A549 (cell line): ENCODE results near the gene ZNF296.

Source experiments
- CEBPB ChIP-seq, 2 experiments: fragments of >200 bp in 1 of 2; sonication (Bioruptor Twin) in 1 of 2; formaldehyde crosslinking in 1 of 2; IDR thresholded peaks; 2 replicates each; pipeline ENCODE4 v1.6.1; 2012 to 2016
- EP300 ChIP-seq, 2 experiments: fragments of >200 bp; sonication (Bioruptor Twin); formaldehyde crosslinking; IDR thresholded peaks; 2 replicates in 1 of 2; 3 replicates in 1 of 2; pipeline ENCODE4 v1.6.1; 2016 to 2017
- HDAC2 ChIP-seq: fragments of 200-600 bp; sonication (generic); IDR thresholded peaks from 2 replicates; pipeline ENCODE4 v1.6.1; 2016
- KDM5A ChIP-seq: fragments of 200-600 bp; sonication (generic); IDR thresholded peaks from 2 replicates; pipeline ENCODE4 v1.6.1; 2016; ENCODE audit warnings: antibody characterized with exemption, mild to moderate bottlenecking
- MAZ ChIP-seq: fragments of 150-350 bp; IDR thresholded peaks from 2 replicates; pipeline ENCODE4 v1.6.1; 2014; ENCODE audit warnings: antibody characterized with exemption, low read depth, low read length, borderline replicate concordance
- MYC ChIP-seq: IDR thresholded peaks from 2 replicates; pipeline ENCODE4 v1.6.1; 2012; ENCODE audit warnings: mild to moderate bottlenecking, inconsistent platforms, low read length, improper control_type of control experiment, borderline replicate concordance
- POLR2A ChIP-seq: IDR thresholded peaks from 2 replicates; pipeline ENCODE4 v1.6.1; 2012; ENCODE audit warnings: mild to moderate bottlenecking, low read length
- RAD21 ChIP-seq, 2 experiments: fragments of >200 bp in 1 of 2; sonication (Bioruptor Twin) in 1 of 2; formaldehyde crosslinking in 1 of 2; IDR thresholded peaks in 1 of 2; conservative IDR thresholded peaks in 1 of 2; 2 replicates in 1 of 2; 3 replicates in 1 of 2; pipeline ENCODE4 v1.6.1; 2012 to 2018; ENCODE audit warnings: inconsistent platforms in 1 of 2
- RNF2 ChIP-seq: fragments of 200-600 bp; sonication (generic); IDR thresholded peaks from 2 replicates; pipeline ENCODE4 v1.6.1; 2016; ENCODE audit warnings: low read depth, mild to moderate bottlenecking, antibody characterized with exemption, moderate library complexity, borderline replicate concordance
- SMC3 ChIP-seq: fragments of >200 bp; sonication (Bioruptor Twin); formaldehyde crosslinking; IDR thresholded peaks from 3 replicates; pipeline ENCODE4 v1.6.1; 2018; ENCODE audit warnings: inconsistent platforms
- TF ChIP-seq, protein P1 (sequence below): fragments of >200 bp; sonication (Bioruptor Twin); formaldehyde crosslinking; IDR thresholded peaks from 3 replicates; pipeline ENCODE4 v1.5.1; 2016
- TF ChIP-seq, protein P2 (sequence below): fragments of 150-350 bp; IDR thresholded peaks from 2 replicates; pipeline ENCODE4 v1.6.1; 2014; ENCODE audit warnings: low read depth, mild to moderate bottlenecking, low read length
- TF ChIP-seq, protein P3 (sequence below): IDR thresholded peaks from 2 replicates; pipeline ENCODE4 v1.6.1; 2012
- TF ChIP-seq, protein P4 (sequence below): fragments of 450-650 bp; IDR thresholded peaks from 2 replicates; pipeline ENCODE4 v1.6.1; 2014; ENCODE audit warnings: antibody characterized with exemption

DNA sequence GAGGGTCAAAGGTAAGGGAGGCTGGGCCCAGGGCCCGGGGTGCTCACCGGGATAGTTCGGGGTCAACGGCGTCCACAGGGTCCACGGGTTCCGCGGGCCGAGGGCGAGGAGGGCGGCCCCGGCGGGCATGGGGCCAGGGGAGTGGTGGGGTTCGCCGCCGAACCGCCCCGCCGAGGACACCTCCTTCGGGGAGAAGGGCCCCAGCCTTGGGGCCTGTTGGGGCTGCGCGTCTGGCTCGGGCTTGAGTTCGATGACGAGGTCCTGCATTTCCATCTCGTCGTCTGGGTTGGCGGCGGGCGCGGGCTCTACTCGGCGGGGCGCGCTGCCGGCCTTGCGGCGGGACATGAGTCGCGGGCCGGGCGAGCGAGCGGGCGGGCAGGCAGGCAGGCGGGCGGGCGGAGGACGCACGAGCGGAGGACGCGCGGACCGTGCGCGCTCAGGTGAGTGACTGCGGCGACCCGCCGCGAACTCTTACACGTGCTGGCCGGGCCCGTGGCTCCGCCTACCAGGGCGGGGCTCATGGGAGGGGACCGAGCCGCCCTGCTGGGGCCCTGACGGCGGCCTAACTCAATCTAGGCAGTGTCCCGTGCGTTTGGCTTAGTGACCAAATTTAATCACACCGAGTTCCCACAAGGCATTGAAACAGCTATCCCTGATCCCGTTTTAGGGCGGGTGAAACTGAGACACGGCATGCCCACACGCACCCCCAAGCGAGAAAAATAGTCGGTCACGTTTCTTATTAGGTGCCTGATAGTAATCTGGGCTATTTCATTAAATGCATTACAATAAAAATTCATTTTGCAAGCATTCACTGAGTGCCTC lies at the start of gene ZNF296:
- TF ChIP-seq EP300 (IDR thresholded peaks at IDR 0.05) (no peak), RAD21 (conservative IDR thresholded peaks at IDR 0.05 in 1 of 2, IDR thresholded peaks at IDR 0.05 in 1 of 2) (no peak), SMC3 (no peak), MYC (peak; percentile 88), CEBPB (IDR thresholded peaks at IDR 0.05) (no peak), POLR2A (peak; percentile 93), KDM5A (no peak), MAZ (peak; percentile 27; the same call in 1 of the 2 replicates), HDAC2 (no peak), RNF2 (peak; percentile 64; the same call in 1 of the 2 replicates)
- TF ChIP-seq, protein P1, sequence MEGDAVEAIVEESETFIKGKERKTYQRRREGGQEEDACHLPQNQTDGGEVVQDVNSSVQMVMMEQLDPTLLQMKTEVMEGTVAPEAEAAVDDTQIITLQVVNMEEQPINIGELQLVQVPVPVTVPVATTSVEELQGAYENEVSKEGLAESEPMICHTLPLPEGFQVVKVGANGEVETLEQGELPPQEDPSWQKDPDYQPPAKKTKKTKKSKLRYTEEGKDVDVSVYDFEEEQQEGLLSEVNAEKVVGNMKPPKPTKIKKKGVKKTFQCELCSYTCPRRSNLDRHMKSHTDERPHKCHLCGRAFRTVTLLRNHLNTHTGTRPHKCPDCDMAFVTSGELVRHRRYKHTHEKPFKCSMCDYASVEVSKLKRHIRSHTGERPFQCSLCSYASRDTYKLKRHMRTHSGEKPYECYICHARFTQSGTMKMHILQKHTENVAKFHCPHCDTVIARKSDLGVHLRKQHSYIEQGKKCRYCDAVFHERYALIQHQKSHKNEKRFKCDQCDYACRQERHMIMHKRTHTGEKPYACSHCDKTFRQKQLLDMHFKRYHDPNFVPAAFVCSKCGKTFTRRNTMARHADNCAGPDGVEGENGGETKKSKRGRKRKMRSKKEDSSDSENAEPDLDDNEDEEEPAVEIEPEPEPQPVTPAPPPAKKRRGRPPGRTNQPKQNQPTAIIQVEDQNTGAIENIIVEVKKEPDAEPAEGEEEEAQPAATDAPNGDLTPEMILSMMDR: no peak
- TF ChIP-seq, protein P2, sequence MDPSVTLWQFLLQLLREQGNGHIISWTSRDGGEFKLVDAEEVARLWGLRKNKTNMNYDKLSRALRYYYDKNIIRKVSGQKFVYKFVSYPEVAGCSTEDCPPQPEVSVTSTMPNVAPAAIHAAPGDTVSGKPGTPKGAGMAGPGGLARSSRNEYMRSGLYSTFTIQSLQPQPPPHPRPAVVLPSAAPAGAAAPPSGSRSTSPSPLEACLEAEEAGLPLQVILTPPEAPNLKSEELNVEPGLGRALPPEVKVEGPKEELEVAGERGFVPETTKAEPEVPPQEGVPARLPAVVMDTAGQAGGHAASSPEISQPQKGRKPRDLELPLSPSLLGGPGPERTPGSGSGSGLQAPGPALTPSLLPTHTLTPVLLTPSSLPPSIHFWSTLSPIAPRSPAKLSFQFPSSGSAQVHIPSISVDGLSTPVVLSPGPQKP: no peak
- TF ChIP-seq, protein P3, sequence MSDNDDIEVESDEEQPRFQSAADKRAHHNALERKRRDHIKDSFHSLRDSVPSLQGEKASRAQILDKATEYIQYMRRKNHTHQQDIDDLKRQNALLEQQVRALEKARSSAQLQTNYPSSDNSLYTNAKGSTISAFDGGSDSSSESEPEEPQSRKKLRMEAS: peak; percentile 94
- TF ChIP-seq, protein P4, sequence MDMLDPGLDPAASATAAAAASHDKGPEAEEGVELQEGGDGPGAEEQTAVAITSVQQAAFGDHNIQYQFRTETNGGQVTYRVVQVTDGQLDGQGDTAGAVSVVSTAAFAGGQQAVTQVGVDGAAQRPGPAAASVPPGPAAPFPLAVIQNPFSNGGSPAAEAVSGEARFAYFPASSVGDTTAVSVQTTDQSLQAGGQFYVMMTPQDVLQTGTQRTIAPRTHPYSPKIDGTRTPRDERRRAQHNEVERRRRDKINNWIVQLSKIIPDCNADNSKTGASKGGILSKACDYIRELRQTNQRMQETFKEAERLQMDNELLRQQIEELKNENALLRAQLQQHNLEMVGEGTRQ: no peak
